DMS53 treated with DMSO at 0.1 percent for 48 hours (cell line): Measurements from ENCODE around the gene RIMBP2.
"Not testable (repeated sequence)": the region's sequence is repeated elsewhere in the genome, so short reads cannot be mapped to it uniquely, and the experiment has no call there.

Source experiments
- DNase-seq: peaks from one replicate; lab custom pipeline; 2025; ENCODE audit not compliant: unreplicated experiment; lab: John Stamatoyannopoulos, UW

Gene RIMBP2

DNA sequence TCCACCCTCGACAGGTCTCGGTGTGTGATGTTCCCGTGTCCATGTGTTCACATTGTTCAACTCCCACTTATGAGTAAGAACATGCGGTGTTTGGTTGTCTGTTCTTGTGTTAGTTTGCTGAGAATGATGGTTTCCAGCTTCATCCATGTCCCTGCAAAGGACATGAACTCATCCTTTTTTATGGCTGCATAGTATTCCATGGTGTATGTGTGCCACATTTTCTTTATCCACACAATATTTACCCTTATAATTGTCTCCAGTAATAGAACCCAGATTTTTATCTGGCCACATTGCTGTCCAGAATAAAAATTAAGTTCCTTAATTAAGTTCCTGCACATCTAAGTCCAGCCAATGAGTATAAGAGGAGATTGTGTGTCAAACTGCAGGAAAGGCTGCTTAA is 22.3 kb upstream of the RIMBP2 start:
- not testable (repeated sequence) for DNase-seq

DNA sequence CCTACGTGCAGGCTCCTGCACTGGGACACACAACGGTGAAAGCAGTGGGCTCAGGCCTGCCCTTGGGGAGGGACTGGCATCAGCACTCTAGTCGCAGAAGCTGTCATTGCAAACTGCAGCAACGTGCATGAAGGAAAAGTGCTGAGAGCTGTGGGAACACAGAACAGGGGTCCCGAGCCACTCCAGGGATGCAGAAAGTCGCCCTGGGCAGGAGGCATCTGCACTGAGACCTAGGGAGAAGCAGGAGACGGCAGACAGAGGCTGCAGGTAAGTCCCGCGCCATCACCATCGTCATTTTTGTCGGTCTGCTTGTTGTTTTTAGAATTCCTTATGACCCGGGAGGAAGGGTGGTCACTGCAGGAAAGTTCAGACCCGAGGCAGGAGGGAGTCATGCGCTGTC is 21.6 kb upstream of the RIMBP2 start:
- DNase-seq: no peak

DNA sequence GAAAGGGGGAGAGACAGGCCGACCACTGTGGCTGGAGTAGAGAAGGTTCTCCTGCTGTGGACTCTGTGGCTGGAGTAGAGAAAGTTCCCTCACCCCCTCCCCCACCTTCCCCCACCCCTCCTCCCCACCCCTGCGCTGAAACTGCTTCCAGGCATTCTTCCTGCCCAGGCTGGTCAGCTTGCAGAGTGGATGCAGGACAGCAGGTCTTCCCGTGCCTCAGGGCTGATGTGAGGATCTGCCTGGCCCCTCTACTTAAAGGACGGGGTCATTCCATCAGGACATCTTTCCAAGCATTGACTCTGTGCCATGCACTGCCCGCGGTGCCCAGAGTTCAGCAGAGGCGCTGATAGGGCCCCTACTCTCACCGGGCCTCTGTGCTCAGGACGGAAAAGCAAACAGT is 13.2 kb upstream of the RIMBP2 start:
- no peak for DNase-seq

DNA sequence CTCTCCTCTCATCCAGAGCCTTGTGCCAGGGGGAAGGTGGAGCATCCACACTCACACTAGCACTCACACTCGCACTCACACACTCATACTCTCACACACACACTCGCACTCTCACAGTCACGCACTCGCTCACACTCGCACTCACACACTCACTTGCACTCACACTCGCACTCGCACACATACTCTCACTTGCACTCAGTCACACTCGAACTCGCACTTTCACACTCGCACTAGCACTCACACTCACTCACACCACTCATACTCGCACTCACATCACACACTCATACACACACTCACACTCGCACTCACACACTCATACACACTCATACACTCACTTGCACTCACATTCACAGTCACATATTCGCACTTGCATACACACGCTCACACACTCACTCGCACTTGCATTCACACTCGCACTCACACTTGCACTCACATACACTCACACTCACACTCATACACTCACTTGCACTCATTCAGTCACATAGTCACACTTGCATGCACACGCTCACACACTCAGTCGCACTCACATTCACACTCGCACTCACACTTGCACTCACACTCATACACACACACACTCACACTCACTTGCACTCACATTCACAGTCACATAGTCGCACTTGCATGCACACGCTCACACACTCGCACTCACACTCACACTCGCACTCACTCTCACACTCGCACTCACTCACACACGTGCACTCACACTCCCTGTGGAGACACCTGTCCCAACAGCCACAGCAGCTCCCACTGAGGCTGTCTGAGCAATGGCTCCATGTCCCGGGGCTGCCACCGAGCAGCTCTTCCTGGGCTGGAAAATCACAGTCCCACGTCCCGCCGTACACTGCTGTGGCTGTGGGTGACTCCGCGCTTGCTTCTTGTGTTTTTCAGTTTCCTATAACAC is 12.3 kb upstream of the RIMBP2 start:
- no peak for DNase-seq

DNA sequence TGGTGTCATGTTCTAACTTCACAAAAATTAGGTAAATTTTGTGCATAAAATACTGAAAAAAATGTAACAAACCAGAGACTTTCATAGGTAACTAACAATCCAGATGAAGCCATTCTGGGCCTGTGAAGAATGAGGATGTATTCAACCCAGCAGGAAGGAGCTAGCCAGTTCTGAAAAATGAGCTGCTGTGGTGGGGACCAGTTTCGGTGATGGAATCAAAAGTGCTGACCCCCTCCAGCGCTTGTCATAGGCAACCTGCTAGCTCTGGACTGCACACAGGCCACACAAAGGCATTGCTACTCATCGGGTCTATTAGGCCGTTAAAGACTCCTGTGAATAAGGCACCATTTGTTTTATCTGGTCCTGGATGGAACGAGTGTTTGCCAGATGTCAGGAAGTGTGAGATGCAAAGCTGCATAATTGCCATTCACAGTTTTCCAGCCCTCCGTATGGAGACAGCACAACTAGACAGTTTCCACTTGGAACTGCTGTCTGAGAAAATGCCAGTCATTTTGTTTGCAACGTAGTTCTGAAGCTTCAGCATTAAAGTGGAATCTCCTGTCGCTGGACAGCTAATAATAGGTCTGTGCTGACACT is 3.3 kb upstream of the RIMBP2 start:
- DNase-seq: no peak

DNA sequence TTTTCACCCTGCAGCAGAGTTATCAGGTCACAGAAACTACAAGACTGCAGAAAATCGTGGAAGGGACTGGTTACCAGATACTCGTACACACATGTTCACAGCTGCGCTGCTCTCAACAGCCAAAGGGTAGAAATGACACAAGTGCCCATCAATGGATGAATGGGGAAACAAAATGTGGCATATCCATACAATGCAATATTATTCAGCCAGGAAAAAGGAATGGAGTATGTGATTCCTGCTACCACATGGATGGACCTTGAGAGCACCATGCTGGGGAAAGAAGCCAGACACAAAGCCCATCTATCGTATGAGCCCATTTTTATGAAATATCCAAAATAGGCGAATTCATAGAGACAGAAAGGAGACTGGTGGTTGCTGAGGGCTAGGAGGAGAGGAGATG is 1.7 kb upstream of the RIMBP2 start:
- DNase-seq: no peak

DNA sequence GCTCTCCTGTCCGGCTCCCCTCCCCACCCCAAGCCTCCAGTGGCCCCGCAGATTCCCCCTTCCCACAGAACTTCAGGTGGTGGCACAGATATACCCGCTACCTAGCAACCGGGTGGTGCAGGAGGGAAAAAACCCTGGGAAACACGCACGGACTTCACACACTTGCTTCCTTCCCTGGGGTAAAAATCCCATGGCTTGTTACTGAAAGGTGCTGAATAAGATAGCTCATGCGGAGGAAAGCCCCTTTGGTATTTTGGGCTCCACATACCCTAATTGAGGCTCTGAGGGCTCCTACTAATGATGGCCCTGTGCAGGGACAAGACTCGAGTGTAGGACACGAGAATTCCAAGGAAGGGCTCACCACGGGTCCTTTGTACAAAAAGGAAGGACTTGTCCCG is 869 bp upstream of the RIMBP2 start:
- no peak for DNase-seq

DNA sequence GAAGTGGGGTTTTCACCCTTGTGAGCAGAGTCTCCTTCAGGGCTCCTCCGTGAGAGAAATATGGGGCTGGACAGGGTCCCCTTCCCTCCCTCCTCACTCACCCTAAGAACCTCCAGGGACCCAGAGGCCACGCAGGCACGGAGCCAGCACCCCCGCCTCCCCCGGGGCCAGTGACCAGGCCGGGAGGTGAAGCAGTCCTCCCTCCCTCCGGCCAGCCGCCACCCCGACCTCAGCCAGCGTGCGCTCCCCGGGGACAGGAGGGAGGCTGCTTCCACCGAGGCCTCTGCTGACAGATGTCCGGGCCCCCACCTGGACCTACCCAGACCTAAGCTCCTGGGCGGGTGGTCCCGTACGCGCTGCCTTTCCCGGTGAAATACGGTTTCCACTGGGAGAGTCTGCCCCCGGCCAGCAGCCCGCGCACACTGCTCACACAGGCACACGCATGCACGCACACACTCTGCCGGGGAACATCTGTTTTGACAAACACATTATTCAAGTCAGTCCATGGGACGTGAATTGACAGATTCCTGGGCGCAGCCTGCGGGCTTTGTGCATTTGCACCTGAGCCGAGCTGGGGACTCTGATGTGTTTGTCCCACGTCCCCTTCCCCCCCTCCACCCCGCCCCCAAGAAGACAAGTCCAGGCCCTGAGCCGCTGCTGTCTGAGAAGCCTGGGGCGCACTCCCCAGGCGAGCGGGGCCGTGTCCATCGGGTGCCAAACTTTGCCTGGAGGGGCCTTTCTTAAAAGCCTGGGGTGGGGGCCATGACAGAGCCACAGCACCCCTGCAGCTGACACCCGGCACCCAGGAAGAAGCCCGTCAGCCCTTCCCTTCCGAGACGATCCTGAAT is 725 bp downstream of the RIMBP2 start:
- peak; percentile 22 for DNase-seq

DNA sequence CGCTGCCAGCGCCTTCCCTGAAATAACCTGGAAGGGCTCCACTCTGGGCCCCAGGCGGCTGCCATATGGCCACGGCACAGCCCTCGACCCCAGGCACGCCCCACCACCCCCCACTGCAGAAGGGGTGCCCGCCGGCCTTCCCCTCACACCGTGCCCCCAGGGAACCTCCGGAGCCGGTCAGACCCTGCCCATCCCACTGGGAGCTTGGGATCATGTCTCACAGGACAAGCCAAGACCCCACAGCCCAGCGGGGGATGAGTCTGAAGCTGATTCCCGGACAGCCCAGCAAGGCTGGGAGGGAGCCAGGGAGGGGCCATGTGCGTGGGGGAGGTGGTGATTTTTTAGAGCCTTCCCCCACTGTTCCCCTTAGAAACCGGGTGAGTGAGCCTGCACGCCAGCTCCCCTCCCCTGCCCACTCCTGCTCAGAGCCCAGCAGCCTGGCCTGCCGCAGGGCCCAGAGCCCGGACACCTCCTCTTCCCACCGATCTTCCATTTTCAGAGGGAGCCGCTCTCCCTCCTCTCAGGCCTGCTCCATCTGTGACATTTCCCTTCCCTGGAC is 1.4 kb downstream of the RIMBP2 start:
- DNase-seq: no peak

DNA sequence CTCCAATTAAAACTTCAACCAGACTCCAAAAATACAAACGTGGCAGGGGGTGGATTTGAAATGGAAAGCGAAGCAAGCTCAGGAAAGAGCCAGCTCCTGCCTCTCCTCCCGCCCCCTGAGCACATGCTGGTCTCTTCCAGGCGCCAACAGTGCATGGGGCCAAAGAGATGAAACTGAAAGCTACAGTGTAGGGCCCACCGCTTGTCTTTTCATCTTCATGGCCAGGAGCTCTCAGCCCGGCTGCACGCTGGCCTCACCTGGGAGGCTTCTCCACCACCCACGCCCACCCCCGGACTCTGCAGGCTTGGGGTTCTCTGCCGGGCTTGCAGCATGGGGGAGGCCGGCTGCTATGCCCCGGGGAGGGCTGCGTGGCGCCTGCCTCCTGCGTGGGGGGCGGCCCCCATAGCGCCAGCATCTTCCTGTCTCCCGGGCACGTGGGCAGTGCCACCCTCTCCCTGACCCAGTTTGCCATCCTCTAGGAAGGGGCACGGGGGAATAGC is 2.0 kb downstream of the RIMBP2 start:
- DNase-seq: peak; percentile 29

DNA sequence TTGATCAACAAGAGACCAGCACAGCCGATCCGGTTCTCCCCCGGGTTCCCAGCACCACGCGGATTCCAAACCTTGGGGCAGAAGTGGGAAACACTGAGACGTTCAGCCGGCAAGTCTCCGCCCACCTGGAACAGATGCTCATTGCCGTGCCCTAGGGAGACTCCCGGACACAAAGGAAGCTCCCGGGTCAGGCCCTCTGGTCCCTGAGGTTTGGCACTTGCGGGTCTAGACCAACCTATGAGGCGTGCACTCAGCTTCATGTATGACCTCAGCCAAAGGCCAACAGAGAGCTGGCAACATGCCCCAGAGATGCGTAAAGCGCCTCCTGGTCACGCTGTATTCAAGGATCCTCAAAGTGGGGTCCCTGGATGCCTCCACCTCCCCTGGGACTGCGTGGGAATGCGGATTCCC is 2.5 kb downstream of the RIMBP2 start:
- peak; percentile 35 for DNase-seq

DNA sequence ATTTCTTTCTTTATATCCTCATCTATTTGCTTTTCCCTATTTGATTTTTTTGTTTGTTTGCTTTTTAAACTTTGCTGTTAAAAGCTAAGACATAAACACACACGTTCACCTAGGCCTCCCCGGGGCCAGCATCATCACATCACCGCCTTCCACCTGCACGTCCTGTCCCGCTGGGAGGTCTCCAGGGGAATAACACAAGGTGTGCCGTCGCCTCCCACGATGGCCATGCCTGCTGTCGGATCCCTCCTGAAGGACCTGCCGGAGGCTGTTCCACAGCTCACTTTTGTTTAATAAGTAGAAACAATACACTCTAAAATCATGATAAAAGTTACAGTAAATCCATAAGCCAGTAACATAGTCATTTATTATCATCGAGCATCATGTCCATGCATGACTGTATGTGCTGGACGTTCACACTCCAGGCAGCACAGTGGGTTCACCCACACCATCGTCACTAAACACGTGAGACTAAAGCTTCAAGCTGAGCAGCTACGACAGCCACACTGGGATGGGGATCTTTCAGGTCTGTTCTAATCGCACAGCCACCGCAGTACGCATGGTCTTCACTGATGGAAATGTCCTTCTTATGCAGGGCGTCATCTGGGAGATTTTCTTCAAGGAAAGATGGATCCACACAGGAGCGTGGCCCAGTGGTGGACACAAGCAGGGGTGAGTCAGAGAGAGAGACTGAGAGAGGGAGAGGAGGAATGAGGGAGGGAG is 3.6 kb downstream of the RIMBP2 start:
- DNase-seq: no peak

DNA sequence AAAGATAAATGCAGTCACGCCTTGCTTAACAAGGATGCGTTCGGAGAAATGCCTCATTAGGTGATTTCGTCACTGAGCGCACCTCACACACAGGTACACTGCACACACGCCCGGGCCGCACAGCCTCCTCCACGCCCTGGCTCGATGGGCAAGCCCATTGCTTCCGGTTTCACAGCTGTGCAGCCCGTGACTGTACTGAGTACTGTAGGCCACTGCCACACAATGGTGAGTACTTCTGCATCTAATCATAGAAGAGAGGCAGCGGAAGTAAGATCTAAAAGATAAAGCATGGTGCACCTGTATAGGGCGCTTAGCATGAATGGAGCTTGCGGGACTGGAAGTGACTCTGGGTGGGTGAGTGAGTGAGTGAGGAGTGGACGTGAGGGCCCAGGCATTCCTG is 4.3 kb downstream of the RIMBP2 start:
- no peak for DNase-seq

DNA sequence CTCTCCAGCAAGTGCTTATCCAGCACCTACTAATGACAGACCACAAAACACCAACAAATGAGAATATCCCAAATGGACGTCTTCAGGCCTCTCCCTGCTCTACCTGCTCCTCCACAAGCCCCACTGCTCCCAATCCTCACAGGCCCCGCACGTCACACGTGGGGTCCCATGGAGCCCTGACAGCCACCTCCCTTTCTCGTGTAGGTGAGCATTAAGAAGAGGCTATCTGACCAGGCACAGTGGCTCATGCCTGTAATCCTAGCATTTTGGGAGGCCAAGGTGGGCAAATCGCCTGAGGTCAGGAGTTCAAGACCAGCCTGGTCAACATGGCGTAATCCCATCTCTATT is 5.4 kb downstream of the RIMBP2 start:
- no peak for DNase-seq

DNA sequence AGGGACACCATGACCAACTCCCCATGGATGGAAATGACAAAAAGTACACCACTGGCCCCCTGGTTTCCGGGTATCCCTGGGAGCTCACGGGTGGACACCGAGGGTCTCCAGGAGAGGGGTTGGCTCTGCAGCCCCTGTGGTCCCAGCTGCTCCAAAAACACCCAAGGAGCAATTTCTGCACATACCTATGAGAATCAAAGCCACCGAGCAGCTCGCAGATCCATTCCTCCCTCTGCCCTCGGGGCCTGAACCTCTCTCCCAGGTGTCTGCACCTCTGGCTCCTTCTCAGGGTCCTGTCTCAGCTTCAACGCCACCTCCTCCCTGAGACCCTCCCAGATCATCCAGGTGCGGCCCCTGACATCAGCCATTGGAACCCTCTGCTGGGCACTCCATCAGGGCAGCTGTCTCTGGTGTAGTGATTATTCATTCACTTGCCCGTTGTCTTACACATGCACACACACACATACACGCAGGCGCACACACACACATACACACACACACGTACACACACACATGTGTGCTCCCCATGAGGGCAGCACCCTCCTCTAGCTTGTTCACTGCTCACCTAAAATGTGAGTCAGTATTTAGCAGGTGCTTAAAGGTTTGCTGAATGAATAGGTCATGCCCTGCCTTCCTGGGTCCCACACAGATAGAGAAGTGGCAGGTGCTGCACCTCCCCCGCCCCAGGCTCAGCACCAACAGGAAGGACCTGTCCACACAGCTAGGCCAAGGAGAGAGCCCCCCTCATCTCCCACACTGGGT is 5.9 kb downstream of the RIMBP2 start:
- peak; percentile 18 for DNase-seq

DNA sequence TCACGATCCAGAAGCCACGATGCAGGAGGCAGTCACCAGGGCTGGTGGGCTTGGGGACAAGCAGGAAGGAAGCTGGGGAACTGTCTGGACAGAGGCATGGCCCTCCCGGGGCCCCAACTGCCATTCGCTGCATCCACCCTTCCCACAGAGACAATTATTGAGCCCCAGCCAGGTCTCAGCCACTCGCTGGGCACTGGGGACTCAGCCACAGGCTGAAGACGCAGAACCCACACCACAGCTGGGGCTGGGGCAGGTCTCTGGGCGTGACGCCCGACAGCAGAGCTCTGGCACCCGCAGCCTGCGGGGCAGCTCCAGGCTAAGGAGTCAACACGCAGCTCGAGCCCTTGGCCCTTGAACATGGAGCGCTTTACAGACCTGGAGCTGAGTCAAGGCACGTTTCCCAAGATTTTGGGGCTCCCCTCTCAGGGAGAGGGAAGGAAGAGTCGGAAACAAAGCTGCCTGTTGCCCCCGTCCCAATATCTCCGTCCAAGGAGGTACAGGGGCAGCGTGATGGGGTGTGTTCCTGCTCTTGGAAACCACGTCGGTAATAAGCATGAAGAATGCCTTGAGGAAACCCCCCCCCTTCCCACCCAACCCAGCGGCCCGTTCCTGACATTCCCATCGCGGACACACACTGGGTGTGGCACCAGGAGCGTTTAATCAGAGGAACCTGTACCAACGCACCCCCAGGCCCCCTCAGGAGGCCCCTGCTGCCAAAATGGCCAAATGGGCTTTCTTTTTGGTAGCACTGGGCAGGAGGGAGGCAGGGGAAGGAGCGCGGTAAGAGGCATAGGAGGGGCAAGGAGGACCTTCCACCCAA is 6.7 kb downstream of the RIMBP2 start:
- no peak for DNase-seq

DNA sequence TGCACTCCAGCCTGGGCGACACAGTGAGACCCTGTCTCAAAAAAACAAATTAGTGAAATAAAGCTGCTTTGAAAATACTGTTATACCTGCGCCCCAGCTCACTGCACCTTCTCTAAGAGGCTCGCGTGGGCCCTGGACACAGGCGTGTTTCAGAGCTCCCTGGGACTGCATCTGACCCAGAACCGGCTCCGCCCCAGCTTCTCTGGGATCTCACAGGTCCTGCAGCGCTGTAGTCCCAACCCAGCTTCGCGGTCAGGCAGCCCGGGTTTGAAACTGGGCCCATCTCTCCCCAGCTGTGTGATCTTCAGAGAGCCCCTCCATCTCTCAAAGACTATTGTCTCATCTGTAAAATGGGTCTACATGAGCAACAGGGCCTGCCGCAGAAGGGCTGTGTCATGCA is 7.5 kb downstream of the RIMBP2 start:
- DNase-seq: no peak

DNA sequence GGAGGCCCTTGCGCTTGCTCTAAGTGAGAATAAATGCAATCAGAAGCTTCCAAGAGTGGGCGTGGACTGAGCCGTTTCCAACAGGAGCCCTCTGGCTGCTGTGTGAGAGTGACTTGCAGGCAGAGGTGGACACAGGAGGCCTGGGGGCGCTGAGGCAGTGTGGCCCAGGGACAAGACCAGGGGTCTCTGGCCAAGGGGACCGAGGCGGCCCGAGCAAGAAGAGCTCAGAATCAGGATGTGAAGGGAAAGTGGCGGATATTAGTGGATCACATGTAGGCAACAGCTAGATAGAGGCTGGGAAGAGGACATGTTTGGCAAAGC is 8.6 kb downstream of the RIMBP2 start:
- no peak for DNase-seq

DNA sequence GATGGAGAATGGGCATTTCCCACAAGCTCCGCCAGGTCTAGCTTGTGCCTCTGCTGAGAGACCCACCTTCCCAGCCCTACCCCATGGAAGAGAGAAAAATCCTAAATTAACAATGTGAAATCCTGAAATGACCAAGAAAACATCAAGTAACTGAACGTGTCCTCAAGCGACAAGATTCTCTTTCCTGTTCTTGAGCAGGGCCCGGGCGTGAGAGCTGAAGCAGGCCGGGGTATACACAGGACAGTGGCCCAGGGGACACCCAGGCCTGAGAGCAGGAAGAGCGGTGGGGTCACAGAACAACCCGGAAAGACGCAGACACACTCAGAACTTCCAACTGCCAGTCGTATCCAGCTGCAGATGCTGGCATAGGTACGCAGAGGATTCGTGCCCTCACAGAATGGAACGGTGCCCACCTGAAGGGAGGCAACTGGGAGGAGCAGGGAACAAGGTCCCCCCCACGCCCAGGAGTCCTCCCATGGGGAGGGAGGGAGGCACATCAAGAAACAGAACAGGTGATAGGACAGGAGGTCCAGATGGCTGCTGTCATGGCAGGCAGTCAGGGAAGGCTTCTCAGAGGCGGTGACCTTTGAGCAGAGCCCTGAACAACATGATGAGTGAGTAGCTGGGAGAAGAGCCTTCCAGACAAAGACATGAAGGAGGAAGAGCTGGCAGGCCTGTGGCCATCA is 9.1 kb downstream of the RIMBP2 start:
- no peak for DNase-seq
